Activated T-cell treated with anti-CD3 and anti-CD28 coated beads, Interleukin-2, amount 50 U/mL, for 72 hours (primary cell): Measurements from ENCODE around the gene UGT1A6. TPM values are rescaled to one million over a fixed set of nuclear protein-coding genes. Genes with fewer than 3 reads are reported as not detected.

Source experiments
- ATAC-seq, 2 donors: fragments of 150-1000 bp; cut with Tn5 transposase; replicated peaks in 1 of 2; 2 replicates each; pipeline ENCODE4 v1.10.0; 2021; ENCODE audit warnings: moderate library complexity in 2 of 2, mild to moderate bottlenecking in 1 of 2
- DNase-seq, 2 donors: peaks; one replicate each; pipeline ENCODE4 v3.0.0; 2021 to 2022; ENCODE audit warnings: mixed read lengths in 1 of 2
- H3K27ac Mint-ChIP-seq: one replicate; pipeline ENCODE4 v1.8.0; 2022; ENCODE audit warnings: mild to moderate bottlenecking, moderate library complexity, mixed read lengths
- H3K27me3 Mint-ChIP-seq: one replicate; pipeline ENCODE4 v1.8.0; 2022; ENCODE audit warnings: low read depth, mixed read lengths
- H3K36me3 Mint-ChIP-seq, 2 donors: one replicate each; pipeline ENCODE4 v1.8.0; 2022; ENCODE audit warnings: mixed read lengths in 2 of 2, mild to moderate bottlenecking in 1 of 2; ENCODE audit not compliant: insufficient read depth in 2 of 2
- H3K4me1 Mint-ChIP-seq: one replicate; pipeline ENCODE4 v1.8.0; 2022; ENCODE audit warnings: low read depth, mixed read lengths
- H3K4me3 Mint-ChIP-seq, 2 donors: one replicate each; pipeline ENCODE4 v1.8.0; 2022; ENCODE audit warnings: mild to moderate bottlenecking in 2 of 2, mixed read lengths in 2 of 2, moderate library complexity in 2 of 2
- H3K9me3 Mint-ChIP-seq, 2 donors: one replicate each; pipeline ENCODE4 v1.8.0; 2022; ENCODE audit warnings: mixed read lengths in 2 of 2
- total RNA-seq, 2 donors: library from RNA; stranded (reverse); gene quantifications; one replicate each; pipeline ENCODE4 v1.2.3, GENCODE V29; 2022

UGT1A6 gene
- total RNA-seq, 2 donors from 2014 or later, result not detected

GRCh38 chr2:233769260-233769659 lies 76.6 kb downstream of the UGT1A6 start:
- ATAC-seq (no peak), DNase-seq (no peak)
- Mint-ChIP-seq H3K27me3 (peaks cover 18% of the 10 kb centered on the region), H3K9me3 (no peaks in the 10 kb centered on the region), H3K27ac (no peak overlapping the region), H3K36me3 (no peaks in the 10 kb centered on the region), H3K4me1 (no peaks in the 10 kb centered on the region), H3K4me3 (no peak overlapping the region)

- DNase-seq (no peak), ATAC-seq (no peak)
- Mint-ChIP-seq H3K9me3 (peaks cover 5 to 7% of the 10 kb centered on the region in 2 donors), H3K4me1 (no peaks in the 10 kb centered on the region), H3K27ac (no peak overlapping the region), H3K4me3 (no peak overlapping the region), H3K36me3 (peaks cover 2 to 4% of the 10 kb centered on the region in 2 donors), H3K27me3 (peaks cover 6% of the 10 kb centered on the region)
These were observed 79.5 kb downstream of the UGT1A6 start for GRCh38 chr2:233772153-233772552.

GRCh38 chr2:233772583-233772982 lies 79.9 kb downstream of the UGT1A6 start:
- no peak for DNase-seq
- peaks cover 7 to 8% of the 10 kb centered on the region in 2 donors for H3K9me3 Mint-ChIP-seq
- peaks cover 2 to 4% of the 10 kb centered on the region in 2 donors for H3K36me3 Mint-ChIP-seq
- peaks cover 6% of the 10 kb centered on the region for H3K27me3 Mint-ChIP-seq
- ATAC-seq, result no peak
- no peak overlapping the region for H3K27ac Mint-ChIP-seq
- H3K4me3 Mint-ChIP-seq, result no peak overlapping the region
- no peaks in the 10 kb centered on the region for H3K4me1 Mint-ChIP-seq

- Mint-ChIP-seq H3K27ac (no peak overlapping the region), H3K4me1 (no peaks in the 10 kb centered on the region), H3K36me3 (peaks cover 2 to 4% of the 10 kb centered on the region in 2 donors), H3K9me3 (peaks cover 7 to 8% of the 10 kb centered on the region in 2 donors), H3K27me3 (peaks cover 6% of the 10 kb centered on the region), H3K4me3 (no peak overlapping the region)
- ATAC-seq, result no peak
- DNase-seq, result no peak
These were observed 81.2 kb downstream of the UGT1A6 start for GRCh38 chr2:233773854-233774253.

GRCh38 chr2:233775414-233775813 lies 82.7 kb downstream of the UGT1A6 start:
- Mint-ChIP-seq H3K27ac (no peak overlapping the region), H3K9me3 (peaks cover 7 to 10% of the 10 kb centered on the region in 2 donors), H3K4me1 (no peaks in the 10 kb centered on the region), H3K36me3 (peaks cover 2 to 4% of the 10 kb centered on the region in 2 donors), H3K4me3 (no peak overlapping the region), H3K27me3 (no peaks in the 10 kb centered on the region)
- no peak for ATAC-seq
- no peak for DNase-seq

GRCh38 chr2:233778030-233778429 lies 85.3 kb downstream of the UGT1A6 start, which contains the start of gene MROH2A:
TSS of gene MROH2A (plus strand) at chr2:233778330. CDS start at chr2:233779359, 1,029 bp downstream.
- Mint-ChIP-seq H3K36me3 (peaks cover 2 to 4% of the 10 kb centered on the region in 2 donors), H3K27ac (no peak within 1 kb of the TSS), H3K27me3 (peaks cover 11% of the 10 kb centered on the region), H3K9me3 (peaks cover 7 to 10% of the 10 kb centered on the region in 2 donors), H3K4me1 (no peaks in the 10 kb centered on the region), H3K4me3 (no peak within 1 kb of the TSS)
- DNase-seq (no peak), ATAC-seq (no peak)

GRCh38 chr2:233779722-233780121 lies 87.0 kb downstream of the UGT1A6 start:
- ATAC-seq, result no peak
- no peak overlapping the region for H3K27ac Mint-ChIP-seq
- no peak for DNase-seq
- peaks cover 13% of the 10 kb centered on the region for H3K27me3 Mint-ChIP-seq
- H3K4me3 Mint-ChIP-seq, result no peak overlapping the region
- peaks cover 7 to 10% of the 10 kb centered on the region in 2 donors for H3K9me3 Mint-ChIP-seq
- no peaks in the 10 kb centered on the region for H3K4me1 Mint-ChIP-seq
- H3K36me3 Mint-ChIP-seq, result peaks cover 2 to 4% of the 10 kb centered on the region in 2 donors

GRCh38 chr2:233780771-233781170 lies 88.1 kb downstream of the UGT1A6 start:
- H3K36me3 Mint-ChIP-seq, result peaks cover 2 to 4% of the 10 kb centered on the region in 2 donors
- peaks cover 5 to 10% of the 10 kb centered on the region in 2 donors for H3K9me3 Mint-ChIP-seq
- DNase-seq (no peak), ATAC-seq (no peak)
- H3K4me3 Mint-ChIP-seq, result no peak overlapping the region
- H3K4me1 Mint-ChIP-seq, result no peaks in the 10 kb centered on the region
- H3K27me3 Mint-ChIP-seq, result peaks cover 13% of the 10 kb centered on the region
- H3K27ac Mint-ChIP-seq, result no peak overlapping the region

- Mint-ChIP-seq H3K4me1 (no peaks in the 10 kb centered on the region), H3K27me3 (no peaks in the 10 kb centered on the region), H3K4me3 (no peak overlapping the region), H3K36me3 (no peaks in the 10 kb centered on the region), H3K27ac (no peak overlapping the region), H3K9me3 (peaks cover 3 to 5% of the 10 kb centered on the region in 2 donors)
- ATAC-seq (no peak), DNase-seq (no peak)
These were observed 96.9 kb downstream of the UGT1A6 start for GRCh38 chr2:233789554-233789953.

- H3K36me3 Mint-ChIP-seq, result no peaks in the 10 kb centered on the region
- no peak overlapping the region for H3K4me3 Mint-ChIP-seq
- peaks cover under 1 to 2% of the 10 kb centered on the region in 2 donors for H3K9me3 Mint-ChIP-seq
- no peaks in the 10 kb centered on the region for H3K4me1 Mint-ChIP-seq
- DNase-seq (no peak), ATAC-seq (no peak)
- H3K27ac Mint-ChIP-seq, result no peak overlapping the region
- no peaks in the 10 kb centered on the region for H3K27me3 Mint-ChIP-seq
These were observed 98.6 kb downstream of the UGT1A6 start for GRCh38 chr2:233791151-233791882.

GRCh38 chr2:233791883-233792329 lies 99.2 kb downstream of the UGT1A6 start:
- Mint-ChIP-seq H3K36me3 (no peaks in the 10 kb centered on the region), H3K4me1 (no peaks in the 10 kb centered on the region), H3K27ac (no peak overlapping the region), H3K9me3 (no peaks in the 10 kb centered on the region), H3K4me3 (no peak overlapping the region), H3K27me3 (no peaks in the 10 kb centered on the region)
- ATAC-seq (no peak), DNase-seq (no peak)

GRCh38 chr2:233792720-233793119 lies 100.0 kb downstream of the UGT1A6 start:
- Mint-ChIP-seq H3K36me3 (no peaks in the 10 kb centered on the region), H3K4me1 (no peaks in the 10 kb centered on the region), H3K27me3 (no peaks in the 10 kb centered on the region), H3K9me3 (no peaks in the 10 kb centered on the region), H3K4me3 (no peak overlapping the region), H3K27ac (no peak overlapping the region)
- no peak for ATAC-seq
- DNase-seq, result no peak

GRCh38 chr2:233793465-233794127 lies 100.9 kb downstream of the UGT1A6 start:
- ATAC-seq (no peak), DNase-seq (no peak)
- H3K4me3 Mint-ChIP-seq, result no peak overlapping the region
- no peaks in the 10 kb centered on the region for H3K36me3 Mint-ChIP-seq
- H3K4me1 Mint-ChIP-seq, result no peaks in the 10 kb centered on the region
- H3K27me3 Mint-ChIP-seq, result no peaks in the 10 kb centered on the region
- no peaks in the 10 kb centered on the region for H3K9me3 Mint-ChIP-seq
- H3K27ac Mint-ChIP-seq, result no peak overlapping the region
